A673 (cell line): ENCODE results near the gene MED12L.

ENCODE experiments used
- CTCF ChIP-seq: fragments of 300-800, 200-600 bp; sonication (generic); conservative IDR thresholded peaks from 2 replicates; pipeline ENCODE4 v1.5.1; 2017; ENCODE audit warnings: low read depth, mild to moderate bottlenecking, antibody characterized with exemption, low read length, moderate library complexity, mixed read lengths
- EZH2 ChIP-seq: fragments of 200-600 bp; sonication (generic); IDR thresholded peaks from 2 replicates; pipeline ENCODE4 v1.6.1; 2017; ENCODE audit warnings: borderline replicate concordance, low read depth, mild to moderate bottlenecking, mixed read lengths, antibody characterized with exemption, low read length; ENCODE audit not compliant: poor library complexity, severe bottlenecking

DNA sequence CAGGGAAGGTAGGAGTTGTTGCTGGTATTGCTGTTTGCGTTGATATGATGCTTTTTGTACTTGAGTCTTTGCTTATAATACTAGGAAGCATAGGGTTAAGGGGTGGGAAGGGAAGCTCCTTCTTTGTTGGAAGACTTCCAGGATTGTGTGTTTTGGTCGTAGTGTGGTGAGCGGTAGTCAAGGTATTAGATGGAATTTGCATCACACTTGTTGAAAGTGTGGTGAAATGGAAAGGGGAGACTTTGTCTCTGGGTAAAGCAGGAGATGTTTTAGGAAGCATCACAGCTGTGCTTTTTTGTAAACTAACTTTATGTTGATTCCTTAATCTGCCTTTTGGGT lies 360.5 kb downstream of the MED12L start:
- TF ChIP-seq CTCF, result no peak
- TF ChIP-seq EZH2, result no peak
